ENCODE results near the gene HIVEP2. TPM values are rescaled to one million over a fixed set of nuclear protein-coding genes. Genes with fewer than 3 reads are reported as not detected.

Gene HIVEP2
- total RNA-seq, 1 experiment from 2014 or later: 10.3 TPM

DNA sequence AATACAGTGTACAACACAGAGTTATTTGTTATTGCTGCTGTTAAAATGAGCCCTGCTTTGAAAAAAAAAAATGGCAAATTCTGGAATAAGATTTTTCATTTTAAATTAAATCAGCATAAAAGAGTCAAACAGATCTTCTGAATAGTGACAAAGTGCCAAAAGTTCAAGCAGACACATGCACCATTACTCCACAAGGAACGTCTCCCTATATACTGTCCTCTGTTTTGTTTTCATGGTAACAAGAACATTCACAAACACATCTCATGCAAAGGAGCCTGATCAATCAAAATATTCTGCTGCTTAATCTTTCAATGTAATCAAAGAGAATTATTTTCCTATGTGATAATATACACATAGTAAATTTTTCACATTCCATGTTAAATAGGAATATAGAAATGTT, 2.7 kb downstream of the HIVEP2 start:
- intact Hi-C loops (cut with micrococcal nuclease; ENCODE audit: unreplicated experiment) (loop anchor here (5.0 kb wide), 2 partner anchors 95 to 250 kb away; no protein-coding TSS in a partner anchor), in situ Hi-C loops (cut with HindIII; ENCODE audit: low pct_unique_long_range_greater_than_20kb, low sequenced_read_pairs) (no loop called here)
- CTCF ChIA-PET: no interaction called here
- no peak overlapping the region for H3K4me3 ChIP-seq (ENCODE audit: low read depth in 2 of 2, low read length in 2 of 2)
- POLR2A ChIA-PET: interaction anchor here (0.7 to 1.1 kb wide), 2 partner anchors 92 to 554 kb away, joined by 3 read pairs; no protein-coding TSS in a partner anchor
- BruUV-seq (replicated peaks): no TSS peak
- no peak overlapping the region for H3K27ac ChIP-seq (ENCODE audit: low read length)
- H3K36me3 ChIP-seq (ENCODE audit: control insufficient read depth, insufficient read depth, low read length): no peaks in the 10 kb centered on the region
- H3K9me3 ChIP-seq (ENCODE audit: control insufficient read depth, insufficient read depth, low read depth, low read length): no peaks in the 10 kb centered on the region
- TF ChIP-seq TCF7L2 (IDR thresholded peaks at IDR 0.05; ENCODE audit: low read depth, low read length): no peak
- no peak for TF ChIP-seq POLR2AphosphoS5 (IDR thresholded peaks at IDR 0.05; ENCODE audit: low read depth, low read length)
- TF ChIP-seq CTCF (IDR thresholded peaks at IDR 0.05): no peak
- no peak for TF ChIP-seq SIN3A (IDR thresholded peaks at IDR 0.05; ENCODE audit: borderline replicate concordance, insufficient read depth, low read depth, low read length)
- TF ChIP-seq REST (IDR thresholded peaks at IDR 0.05; ENCODE audit: insufficient read depth in 1 of 2, low read depth in 2 of 2, low read length in 1 of 2): no peak
- DNase-seq (ENCODE audit: low read depth, low spot score): no peak
- ATAC-seq: no peak
- no peaks in the 10 kb centered on the region for H3K27me3 ChIP-seq (ENCODE audit: control insufficient read depth, insufficient read depth, low read length)
- peaks cover 31% of the 10 kb centered on the region for H3K4me1 ChIP-seq (ENCODE audit: control insufficient read depth, insufficient read depth, low read length)

- Histone ChIP-seq H3K9me3 (ENCODE audit: control insufficient read depth, insufficient read depth, low read depth, low read length) (no peaks in the 10 kb centered on the region), H3K36me3 (ENCODE audit: control insufficient read depth, insufficient read depth, low read length) (no peaks in the 10 kb centered on the region), H3K4me3 (ENCODE audit: low read depth in 2 of 2, low read length in 2 of 2) (no peak overlapping the region), H3K27me3 (ENCODE audit: control insufficient read depth, insufficient read depth, low read length) (no peaks in the 10 kb centered on the region), H3K4me1 (ENCODE audit: control insufficient read depth, insufficient read depth, low read length) (peaks cover 31% of the 10 kb centered on the region), H3K27ac (ENCODE audit: low read length) (no peak overlapping the region)
- DNase-seq (ENCODE audit: low read depth, low spot score) (no peak), ATAC-seq (no peak)
- in situ Hi-C loops (cut with HindIII; ENCODE audit: low pct_unique_long_range_greater_than_20kb, low sequenced_read_pairs) (no loop called here), intact Hi-C loops (cut with micrococcal nuclease; ENCODE audit: unreplicated experiment) (loop anchor here (5.0 kb wide), 2 partner anchors 94 to 249 kb away; no protein-coding TSS in a partner anchor)
- TF ChIP-seq POLR2AphosphoS5 (IDR thresholded peaks at IDR 0.05; ENCODE audit: low read depth, low read length) (no peak), SIN3A (IDR thresholded peaks at IDR 0.05; ENCODE audit: borderline replicate concordance, insufficient read depth, low read depth, low read length) (no peak), CTCF (IDR thresholded peaks at IDR 0.05) (no peak), REST (IDR thresholded peaks at IDR 0.05; ENCODE audit: insufficient read depth in 1 of 2, low read depth in 2 of 2, low read length in 1 of 2) (no peak), TCF7L2 (IDR thresholded peaks at IDR 0.05; ENCODE audit: low read depth, low read length) (no peak)
- BruUV-seq (replicated peaks): no TSS peak
- POLR2A ChIA-PET: interaction anchor here (1.1 kb wide), 1 partner anchor 553 kb away, joined by 3 read pairs; no protein-coding TSS in a partner anchor
- CTCF ChIA-PET: no interaction called here
Measured at GRCh38 chr6:142941018-142941417, 4.0 kb downstream of the HIVEP2 start.

All from Panc1 (cell line).